ENCODE data around the gene ZNF497. TPM values are rescaled to one million over a fixed set of nuclear protein-coding genes. Genes with fewer than 3 reads are reported as not detected.

ZNF497 gene
- total and polyA plus RNA-seq, 9 of the 15 experiments (the other 6 are each of a cell fraction or from before 2014, with no cell fraction given): 0.06 to 0.98 (median 0.44) TPM; not detected in 1

GRCh38 chr19:58362272-58362994, at the start of gene ZNF497 (continued):
- TF ChIP-seq NR4A1 (CRISPR knock-in tag; IDR thresholded peaks at IDR 0.05): no peak
- no peak for TF ChIP-seq NR4A1 (tag; IDR thresholded peaks at IDR 0.05)
- peak; percentile 88 for TF ChIP-seq BRD9 (IDR thresholded peaks at IDR 0.05; ENCODE audit: low read depth, partially characterized antibody)
- no peak for TF ChIP-seq RUNX1 (IDR thresholded peaks at IDR 0.05; ENCODE audit: low read depth)
- no peak for TF ChIP-seq ARID2 (IDR thresholded peaks at IDR 0.05)
- TF ChIP-seq, protein P1, sequence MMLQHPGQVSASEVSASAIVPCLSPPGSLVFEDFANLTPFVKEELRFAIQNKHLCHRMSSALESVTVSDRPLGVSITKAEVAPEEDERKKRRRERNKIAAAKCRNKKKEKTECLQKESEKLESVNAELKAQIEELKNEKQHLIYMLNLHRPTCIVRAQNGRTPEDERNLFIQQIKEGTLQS (IDR thresholded peaks at IDR 0.05): no peak
- TF ChIP-seq, protein P1 (CRISPR knock-in tag; conservative IDR thresholded peaks at IDR 0.05): peak; percentile 44
- no peak for TF ChIP-seq PYGO2 (tag; IDR thresholded peaks at IDR 0.05)
- TF ChIP-seq, protein P2, sequence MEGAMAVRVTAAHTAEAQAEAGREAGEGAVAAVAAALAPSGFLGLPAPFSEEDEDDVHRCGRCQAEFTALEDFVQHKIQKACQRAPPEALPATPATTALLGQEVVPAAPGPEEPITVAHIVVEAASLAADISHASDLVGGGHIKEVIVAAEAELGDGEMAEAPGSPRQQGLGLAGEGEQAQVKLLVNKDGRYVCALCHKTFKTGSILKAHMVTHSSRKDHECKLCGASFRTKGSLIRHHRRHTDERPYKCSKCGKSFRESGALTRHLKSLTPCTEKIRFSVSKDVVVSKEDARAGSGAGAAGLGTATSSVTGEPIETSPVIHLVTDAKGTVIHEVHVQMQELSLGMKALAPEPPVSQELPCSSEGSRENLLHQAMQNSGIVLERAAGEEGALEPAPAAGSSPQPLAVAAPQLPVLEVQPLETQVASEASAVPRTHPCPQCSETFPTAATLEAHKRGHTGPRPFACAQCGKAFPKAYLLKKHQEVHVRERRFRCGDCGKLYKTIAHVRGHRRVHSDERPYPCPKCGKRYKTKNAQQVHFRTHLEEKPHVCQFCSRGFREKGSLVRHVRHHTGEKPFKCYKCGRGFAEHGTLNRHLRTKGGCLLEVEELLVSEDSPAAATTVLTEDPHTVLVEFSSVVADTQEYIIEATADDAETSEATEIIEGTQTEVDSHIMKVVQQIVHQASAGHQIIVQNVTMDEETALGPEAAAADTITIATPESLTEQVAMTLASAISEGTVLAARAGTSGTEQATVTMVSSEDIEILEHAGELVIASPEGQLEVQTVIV (CRISPR knock-in tag; IDR thresholded peaks at IDR 0.05; ENCODE audit: borderline replicate concordance): no peak
- TF ChIP-seq STAT5A (IDR thresholded peaks at IDR 0.05; ENCODE audit: borderline replicate concordance, low read length): peak; percentile 10; the same call in 1 of the 2 replicates
- TF ChIP-seq, protein P3, sequence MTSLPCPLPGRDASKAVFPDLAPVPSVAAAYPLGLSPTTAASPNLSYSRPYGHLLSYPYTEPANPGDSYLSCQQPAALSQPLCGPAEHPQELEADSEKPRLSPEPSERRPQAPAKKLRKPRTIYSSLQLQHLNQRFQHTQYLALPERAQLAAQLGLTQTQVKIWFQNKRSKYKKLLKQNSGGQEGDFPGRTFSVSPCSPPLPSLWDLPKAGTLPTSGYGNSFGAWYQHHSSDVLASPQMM (CRISPR knock-in tag; IDR thresholded peaks at IDR 0.05): no peak
- no peak for TF ChIP-seq ZNF184 (CRISPR knock-in tag; IDR thresholded peaks at IDR 0.05)
- TF ChIP-seq ZBTB9 (CRISPR knock-in tag; IDR thresholded peaks at IDR 0.05): no peak
- TF ChIP-seq, protein P4, sequence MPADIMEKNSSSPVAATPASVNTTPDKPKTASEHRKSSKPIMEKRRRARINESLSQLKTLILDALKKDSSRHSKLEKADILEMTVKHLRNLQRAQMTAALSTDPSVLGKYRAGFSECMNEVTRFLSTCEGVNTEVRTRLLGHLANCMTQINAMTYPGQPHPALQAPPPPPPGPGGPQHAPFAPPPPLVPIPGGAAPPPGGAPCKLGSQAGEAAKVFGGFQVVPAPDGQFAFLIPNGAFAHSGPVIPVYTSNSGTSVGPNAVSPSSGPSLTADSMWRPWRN (IDR thresholded peaks at IDR 0.05; ENCODE audit: low read depth): peak; percentile 31; the same call in 1 of the 2 replicates
- TF ChIP-seq ZNF146 (CRISPR knock-in tag; IDR thresholded peaks at IDR 0.05; ENCODE audit: unreplicated experiment): no peak
- TF ChIP-seq SRSF7 (optimal IDR thresholded peaks at IDR 0.05; ENCODE audit: low read depth, low read length): no peak
- TF ChIP-seq TGIF2 (CRISPR knock-in tag; IDR thresholded peaks at IDR 0.05): 0 out of 2 replicates have a peak, but pooled peaks have one; percentile 57
- TF ChIP-seq, protein P5, sequence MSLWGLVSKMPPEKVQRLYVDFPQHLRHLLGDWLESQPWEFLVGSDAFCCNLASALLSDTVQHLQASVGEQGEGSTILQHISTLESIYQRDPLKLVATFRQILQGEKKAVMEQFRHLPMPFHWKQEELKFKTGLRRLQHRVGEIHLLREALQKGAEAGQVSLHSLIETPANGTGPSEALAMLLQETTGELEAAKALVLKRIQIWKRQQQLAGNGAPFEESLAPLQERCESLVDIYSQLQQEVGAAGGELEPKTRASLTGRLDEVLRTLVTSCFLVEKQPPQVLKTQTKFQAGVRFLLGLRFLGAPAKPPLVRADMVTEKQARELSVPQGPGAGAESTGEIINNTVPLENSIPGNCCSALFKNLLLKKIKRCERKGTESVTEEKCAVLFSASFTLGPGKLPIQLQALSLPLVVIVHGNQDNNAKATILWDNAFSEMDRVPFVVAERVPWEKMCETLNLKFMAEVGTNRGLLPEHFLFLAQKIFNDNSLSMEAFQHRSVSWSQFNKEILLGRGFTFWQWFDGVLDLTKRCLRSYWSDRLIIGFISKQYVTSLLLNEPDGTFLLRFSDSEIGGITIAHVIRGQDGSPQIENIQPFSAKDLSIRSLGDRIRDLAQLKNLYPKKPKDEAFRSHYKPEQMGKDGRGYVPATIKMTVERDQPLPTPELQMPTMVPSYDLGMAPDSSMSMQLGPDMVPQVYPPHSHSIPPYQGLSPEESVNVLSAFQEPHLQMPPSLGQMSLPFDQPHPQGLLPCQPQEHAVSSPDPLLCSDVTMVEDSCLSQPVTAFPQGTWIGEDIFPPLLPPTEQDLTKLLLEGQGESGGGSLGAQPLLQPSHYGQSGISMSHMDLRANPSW (CRISPR knock-in tag; IDR thresholded peaks at IDR 0.05): no peak
- TF ChIP-seq PHTF2 (CRISPR knock-in tag; IDR thresholded peaks at IDR 0.05): no peak
- peak; percentile 70; the same call in 1 of the 2 replicates for TF ChIP-seq L3MBTL2 (IDR thresholded peaks at IDR 0.05)

All from K562 (cell line).